ENCODE results near the gene CYSLTR2.

- TF ChIP-seq CTCF (IDR thresholded peaks at IDR 0.05), result no peak
- no peak for TF ChIP-seq POLR2A (IDR thresholded peaks at IDR 0.05)
- no peak for TF ChIP-seq EP300 (IDR thresholded peaks at IDR 0.05)
Measured at GRCh38 chr13:48644951-48645350, 8.8 kb upstream of the CYSLTR2 start.
